ENCODE results near the gene DGKH.
A peak's percentile ranks its signal among the peaks of the same experiment; 100 is the strongest.

Gene DGKH

DNA sequence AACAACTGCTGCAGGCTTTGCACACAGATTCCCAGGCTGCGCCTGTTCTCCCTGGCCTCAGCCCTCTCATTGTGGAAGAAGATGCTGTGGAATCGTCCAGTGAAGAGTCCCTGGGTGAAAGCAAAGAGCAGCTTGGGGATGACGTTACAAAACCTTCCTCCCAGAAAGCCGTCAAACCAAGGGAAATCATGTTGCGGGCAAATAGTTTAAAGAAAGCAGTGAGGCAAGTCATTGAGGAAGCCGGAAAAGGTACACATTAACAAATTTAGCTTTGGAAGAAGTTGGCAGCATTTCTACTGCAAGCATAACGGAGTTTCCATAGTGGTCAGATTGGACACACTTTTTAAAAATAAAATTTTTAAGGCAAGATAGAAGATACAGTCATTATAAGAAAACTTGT, 140.6 kb downstream of the DGKH start:
- no peak for DNase-seq (ENCODE audit: low read depth in 2 of 2)
- TF ChIP-seq, protein P1, sequence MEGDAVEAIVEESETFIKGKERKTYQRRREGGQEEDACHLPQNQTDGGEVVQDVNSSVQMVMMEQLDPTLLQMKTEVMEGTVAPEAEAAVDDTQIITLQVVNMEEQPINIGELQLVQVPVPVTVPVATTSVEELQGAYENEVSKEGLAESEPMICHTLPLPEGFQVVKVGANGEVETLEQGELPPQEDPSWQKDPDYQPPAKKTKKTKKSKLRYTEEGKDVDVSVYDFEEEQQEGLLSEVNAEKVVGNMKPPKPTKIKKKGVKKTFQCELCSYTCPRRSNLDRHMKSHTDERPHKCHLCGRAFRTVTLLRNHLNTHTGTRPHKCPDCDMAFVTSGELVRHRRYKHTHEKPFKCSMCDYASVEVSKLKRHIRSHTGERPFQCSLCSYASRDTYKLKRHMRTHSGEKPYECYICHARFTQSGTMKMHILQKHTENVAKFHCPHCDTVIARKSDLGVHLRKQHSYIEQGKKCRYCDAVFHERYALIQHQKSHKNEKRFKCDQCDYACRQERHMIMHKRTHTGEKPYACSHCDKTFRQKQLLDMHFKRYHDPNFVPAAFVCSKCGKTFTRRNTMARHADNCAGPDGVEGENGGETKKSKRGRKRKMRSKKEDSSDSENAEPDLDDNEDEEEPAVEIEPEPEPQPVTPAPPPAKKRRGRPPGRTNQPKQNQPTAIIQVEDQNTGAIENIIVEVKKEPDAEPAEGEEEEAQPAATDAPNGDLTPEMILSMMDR (IDR thresholded peaks at IDR 0.05; ENCODE audit: low read depth, low read length), result no peak

DNA sequence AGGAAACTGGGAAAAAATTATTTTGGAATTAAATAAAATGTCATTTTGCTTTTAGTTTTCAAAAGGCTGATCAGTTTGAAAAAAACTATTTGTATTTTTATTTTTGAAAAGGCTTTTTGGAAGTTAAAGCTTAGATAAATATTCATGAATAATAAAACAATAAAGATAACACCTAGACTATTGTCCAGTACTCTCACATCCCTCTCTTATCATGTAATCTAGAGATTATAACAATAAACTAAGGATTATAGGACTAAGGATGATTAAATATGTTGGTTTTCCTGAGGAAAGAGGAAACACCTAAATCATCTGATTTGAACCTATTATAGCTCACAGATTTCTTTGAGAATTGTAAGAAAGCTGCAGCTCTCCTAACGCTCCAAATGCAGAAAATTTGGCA, 142.1 kb downstream of the DGKH start:
- no peak for DNase-seq (ENCODE audit: low read depth in 2 of 2)

More for the DNA sequence above, 140.6 kb downstream of the DGKH start:
- H3K4me3 ChIP-seq (replicated peaks in 1 of 2; ENCODE audit: low read depth in 2 of 2, low read length in 2 of 2), result no peak overlapping the region

DNA sequence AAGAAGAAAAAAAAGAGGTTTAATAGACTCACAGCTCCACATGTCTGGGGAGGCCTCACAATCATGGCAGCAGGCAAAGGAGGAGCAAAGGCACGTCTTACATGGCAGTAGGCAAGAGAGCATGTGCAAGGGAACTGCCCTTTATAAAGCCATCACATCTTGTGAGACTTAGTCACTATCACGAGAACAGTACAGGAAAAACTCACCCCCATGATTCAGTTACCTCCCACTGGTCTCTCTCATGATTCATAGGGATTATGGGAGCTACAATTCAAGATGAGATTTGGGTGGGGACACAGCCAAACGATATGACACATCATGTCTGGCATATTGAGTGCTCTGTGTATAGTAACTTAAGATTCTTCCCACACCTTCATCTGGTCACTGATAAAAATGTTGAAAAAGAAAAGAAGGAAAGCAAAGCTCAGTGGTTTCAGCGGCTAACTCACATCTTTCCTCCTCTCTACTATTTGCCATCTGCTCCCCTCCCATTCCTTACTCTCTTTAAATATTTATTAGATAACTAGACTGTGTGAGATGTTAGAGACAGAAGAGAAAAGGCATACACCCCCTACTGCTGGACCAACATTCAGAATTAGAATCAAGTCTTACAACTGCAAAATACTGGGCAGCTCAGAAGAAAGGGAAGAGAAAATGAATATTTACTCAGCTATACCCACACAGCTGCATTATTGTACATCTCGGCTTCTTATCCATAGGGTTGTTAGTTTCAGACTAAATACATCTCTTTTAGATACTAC, 163.4 kb downstream of the DGKH start:
- DNase-seq (ENCODE audit: low read depth in 2 of 2), result peak in 1 of 2 donors; percentile 79
- TF ChIP-seq, protein P1 (IDR thresholded peaks at IDR 0.05; ENCODE audit: low read depth, low read length), result no peak
- no peak overlapping the region for H3K4me3 ChIP-seq (replicated peaks in 1 of 2; ENCODE audit: low read depth in 2 of 2, low read length in 2 of 2)

More for the DNA sequence above, 142.1 kb downstream of the DGKH start:
- H3K4me3 ChIP-seq (replicated peaks in 1 of 2; ENCODE audit: low read depth in 2 of 2, low read length in 2 of 2), result no peak overlapping the region
- TF ChIP-seq, protein P1 (IDR thresholded peaks at IDR 0.05; ENCODE audit: low read depth, low read length), result no peak

DNA sequence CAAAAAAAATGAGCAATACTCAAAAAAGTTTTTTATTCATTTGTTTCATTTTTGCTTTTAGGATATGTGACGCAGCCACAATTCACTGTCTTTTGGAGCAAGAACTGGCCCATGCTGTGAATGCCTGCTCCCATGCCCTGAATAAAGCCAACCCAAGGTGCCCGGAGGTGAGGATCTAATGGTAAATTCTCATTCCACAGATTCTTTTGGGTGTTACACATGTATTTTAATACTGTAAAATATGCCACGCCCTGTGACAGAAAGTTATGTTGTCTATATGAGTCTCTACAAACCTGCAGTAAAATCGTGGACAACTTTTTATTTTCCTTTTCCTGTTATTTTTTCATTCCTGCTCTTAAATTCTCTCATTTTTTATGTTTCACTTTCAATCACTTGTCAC, 166.0 kb downstream of the DGKH start:
- H3K4me3 ChIP-seq (replicated peaks in 1 of 2; ENCODE audit: low read depth in 2 of 2, low read length in 2 of 2), result no peak overlapping the region
- TF ChIP-seq, protein P1 (IDR thresholded peaks at IDR 0.05; ENCODE audit: low read depth, low read length), result no peak
- DNase-seq (ENCODE audit: low read depth in 2 of 2), result no peak

DNA sequence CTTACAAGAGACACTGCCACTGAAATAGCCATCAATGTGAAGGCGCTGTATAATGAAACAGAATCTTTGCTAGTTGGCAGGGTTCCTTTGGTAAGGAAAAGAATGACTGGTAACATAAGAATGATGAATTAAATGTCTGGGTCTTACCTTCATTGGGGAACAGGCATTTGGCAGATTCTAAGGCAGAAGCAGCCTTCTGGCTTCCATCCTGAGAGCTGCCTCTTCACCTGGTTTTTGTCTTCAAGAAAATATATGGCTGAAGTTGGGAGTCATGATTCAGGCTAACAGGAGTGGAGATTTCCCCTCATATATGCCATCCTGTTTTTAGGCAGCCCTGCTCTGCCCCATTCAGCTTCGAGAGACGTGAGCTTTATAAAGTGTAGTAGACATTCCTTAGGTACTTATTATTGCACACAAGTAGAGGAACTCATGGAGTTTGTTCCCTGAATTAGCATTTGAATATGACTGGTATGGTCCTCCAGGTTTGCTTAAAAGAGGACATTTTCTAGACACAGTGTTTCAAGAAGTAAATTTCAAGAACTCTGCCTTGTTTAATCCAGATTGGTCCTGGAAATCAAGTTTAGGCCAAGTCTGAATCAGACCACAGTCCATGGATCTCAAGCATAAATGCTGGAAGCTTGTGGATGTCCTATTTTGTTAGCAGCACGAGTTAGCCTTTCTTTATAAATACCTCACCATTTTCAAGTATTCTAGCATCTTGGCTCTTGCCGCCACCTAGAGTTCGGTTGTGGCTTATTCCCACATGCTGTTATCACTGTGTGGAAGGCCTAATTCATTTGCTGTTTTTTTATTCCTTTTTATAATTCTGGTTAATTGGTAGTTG, 167.4 kb downstream of the DGKH start:
- TF ChIP-seq, protein P1 (IDR thresholded peaks at IDR 0.05; ENCODE audit: low read depth, low read length), result peak; percentile 64
- DNase-seq (ENCODE audit: low read depth in 2 of 2), result peak; percentile 61 to 63
- H3K4me3 ChIP-seq (replicated peaks in 1 of 2; ENCODE audit: low read depth in 2 of 2, low read length in 2 of 2), result no peak overlapping the region

DNA sequence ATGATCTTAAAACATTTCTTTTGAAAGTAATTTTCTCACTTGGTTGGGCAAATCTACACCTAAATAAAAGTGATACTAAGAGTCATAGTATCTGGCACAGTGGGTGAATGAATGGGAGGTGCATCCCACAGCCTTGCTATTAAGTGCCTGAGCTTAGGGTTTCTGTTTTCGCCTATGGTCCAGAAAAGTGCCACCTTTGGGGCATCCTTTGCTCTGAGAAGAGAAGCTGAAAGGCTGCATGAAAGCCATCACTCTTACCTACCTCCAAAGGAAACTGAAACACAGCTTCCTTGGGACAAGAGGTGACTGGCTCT, 167.9 kb downstream of the DGKH start:
- no peak for DNase-seq (ENCODE audit: low read depth in 2 of 2)
- no peak overlapping the region for H3K4me3 ChIP-seq (replicated peaks in 1 of 2; ENCODE audit: low read depth in 2 of 2, low read length in 2 of 2)
- TF ChIP-seq, protein P1 (IDR thresholded peaks at IDR 0.05; ENCODE audit: low read depth, low read length), result no peak
